Measurements from ENCODE around the gene LONRF3.

Gene LONRF3

DNA sequence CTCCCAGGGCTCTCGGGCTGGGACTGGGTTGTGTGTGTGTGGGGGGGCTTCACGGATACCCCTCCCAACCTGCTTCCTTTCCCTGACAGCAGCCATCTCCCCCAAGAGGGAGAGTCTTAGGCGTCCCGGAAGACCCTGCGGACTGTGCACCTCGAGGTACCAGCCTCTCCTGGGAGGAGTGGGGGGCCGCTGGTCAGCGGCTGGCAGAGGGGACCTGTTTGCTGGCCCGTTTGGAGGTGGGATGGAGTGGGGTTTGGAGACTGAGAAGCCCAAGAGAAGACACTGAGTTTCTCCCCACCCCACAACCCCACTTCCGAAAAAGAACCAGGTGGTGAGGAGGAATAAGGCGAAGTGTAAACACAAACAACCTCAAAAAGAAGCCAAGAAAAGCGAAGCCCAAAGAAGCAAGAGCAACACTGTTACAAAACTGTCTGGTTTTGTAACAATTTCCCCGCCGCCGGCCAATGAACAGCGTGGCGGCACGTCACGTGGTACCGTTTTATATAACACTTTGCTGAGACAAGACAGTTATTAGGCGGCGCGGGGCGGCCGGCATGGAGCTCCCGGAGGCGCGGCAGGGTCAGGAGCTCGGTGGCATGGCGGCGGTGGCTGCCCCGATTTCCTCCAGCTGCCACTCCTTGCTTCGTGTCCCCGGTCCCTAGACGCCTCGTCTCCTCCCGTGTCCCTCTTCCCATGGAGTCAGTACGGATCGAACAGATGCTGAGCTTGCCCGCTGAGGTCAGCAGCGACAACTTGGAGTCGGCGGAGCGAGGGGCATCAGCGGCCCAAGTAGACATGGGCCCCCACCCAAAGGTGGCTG lies at the start of gene LONRF3:
LONRF3 (plus strand) TSS at position 531 of the 820 bp plus-strand sequence; CDS start at position 694, 163 bp downstream.
- no peak for DNase-seq

- DNase-seq, result no peak
Measured at GRCh38 chrX:118928151-118928550, 46.3 kb upstream of the LONRF3 start.

GRCh38 chrX:118935352-118935751 lies 39.1 kb upstream of the LONRF3 start:
- DNase-seq, result no peak

DNA sequence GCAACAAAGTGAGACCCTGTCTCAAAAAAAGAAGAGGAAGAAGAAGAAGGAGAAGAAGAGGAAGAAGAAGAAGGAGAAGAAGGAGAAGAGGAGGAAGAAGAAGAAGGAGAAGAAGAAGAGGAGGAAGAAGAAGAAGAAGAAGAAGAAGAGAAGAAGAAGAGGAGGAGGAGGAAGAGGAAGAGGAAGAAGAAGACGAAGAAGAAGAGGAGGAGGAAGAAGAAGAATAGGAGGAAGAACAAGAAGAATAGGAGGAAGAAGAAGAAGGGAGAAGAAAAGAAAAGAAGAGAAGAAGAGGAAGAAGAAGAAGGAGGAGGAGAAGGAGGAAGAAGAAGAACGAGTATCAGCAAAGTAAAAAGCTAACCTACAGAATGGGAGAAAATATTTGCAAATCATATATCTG lies 33.3 kb upstream of the LONRF3 start:
- DNase-seq, result no peak

GRCh38 chrX:118943102-118943501 lies 31.3 kb upstream of the LONRF3 start:
- no peak for DNase-seq

DNA sequence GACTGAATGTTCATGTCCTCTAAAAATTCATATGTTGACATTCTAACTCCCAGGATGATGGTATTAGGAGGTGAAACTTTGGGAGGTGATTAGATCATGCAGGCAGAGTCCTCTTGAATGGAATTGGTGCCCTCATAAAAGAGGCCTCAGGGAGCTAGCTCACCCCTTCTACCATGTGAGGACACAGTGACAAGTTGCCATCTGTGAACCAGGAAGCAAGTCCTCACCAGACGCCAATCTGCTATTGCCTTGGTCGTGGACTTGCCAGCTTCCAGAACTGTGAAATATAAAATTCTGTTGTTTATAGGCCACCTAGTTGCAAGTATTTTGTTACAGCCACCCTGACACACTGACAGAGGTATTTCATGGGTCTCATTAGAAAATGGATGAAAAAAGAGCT lies 28.5 kb upstream of the LONRF3 start:
- DNase-seq, result no peak

GRCh38 chrX:118948270-118948669 lies 26.1 kb upstream of the LONRF3 start:
- no peak for DNase-seq

GRCh38 chrX:118961866-118962560 lies 12.4 kb upstream of the LONRF3 start:
- no peak for DNase-seq

- DNase-seq, result no peak
Measured at GRCh38 chrX:118963159-118963558, 11.3 kb upstream of the LONRF3 start.

- no peak for DNase-seq
Measured at GRCh38 chrX:118964252-118964651, 10.2 kb upstream of the LONRF3 start.

DNA sequence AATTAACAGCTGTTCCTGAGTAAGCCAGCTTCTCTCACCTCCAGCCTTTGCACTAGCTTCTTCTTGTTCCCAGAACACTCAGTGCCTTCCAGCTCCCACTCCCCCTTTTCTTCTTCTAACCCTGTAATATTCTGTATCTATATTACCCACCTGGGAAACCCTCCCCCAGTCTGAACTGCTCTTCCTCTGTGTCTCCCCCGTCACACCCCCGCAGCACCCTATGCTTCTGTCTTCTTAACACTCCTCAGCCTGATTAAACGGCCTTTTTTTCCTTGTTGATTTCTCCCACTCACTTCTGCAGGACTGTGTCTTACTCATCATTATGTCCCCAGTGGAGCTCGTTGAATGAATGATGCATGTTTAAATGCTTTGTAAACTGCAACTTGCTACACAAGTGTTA lies 9.0 kb upstream of the LONRF3 start:
- no peak for DNase-seq

DNA sequence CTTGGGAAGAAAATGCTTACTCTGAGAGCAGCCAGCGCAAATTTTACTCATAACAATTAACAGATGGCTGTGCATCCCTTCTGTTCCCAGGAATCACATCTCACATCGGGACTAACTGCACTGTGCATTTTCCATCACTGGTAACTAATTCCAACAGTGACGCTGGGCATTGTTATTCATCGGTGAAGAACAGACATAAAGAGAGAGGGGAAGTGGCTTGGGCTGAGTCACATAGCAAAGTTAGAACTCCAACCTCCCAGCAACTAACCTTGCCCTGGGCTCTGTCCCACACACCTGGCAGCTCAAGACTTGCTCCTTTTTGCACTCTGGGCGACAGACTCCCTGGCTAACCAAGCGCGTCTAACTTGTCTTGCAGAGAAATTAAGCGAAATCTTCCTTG lies 6.4 kb upstream of the LONRF3 start:
- DNase-seq, result no peak

DNA sequence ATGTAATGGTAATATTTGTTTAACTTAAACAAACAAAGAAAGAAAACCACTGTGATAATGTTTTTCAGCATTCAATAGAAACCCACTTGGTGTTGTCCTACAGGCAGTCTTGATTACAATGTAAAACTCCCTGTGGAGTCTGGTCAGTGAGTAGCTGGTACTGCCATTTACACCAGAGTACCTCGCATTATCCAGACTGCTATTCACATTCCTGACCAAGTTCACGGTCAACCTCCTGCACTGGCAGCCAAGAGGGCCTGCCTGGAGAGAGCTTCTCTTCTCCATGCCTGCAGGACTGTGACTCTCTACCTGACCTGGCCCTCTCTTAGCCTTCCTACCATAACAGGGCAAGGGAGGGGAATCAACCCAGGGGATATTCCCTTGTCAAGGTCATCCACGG lies 2.9 kb upstream of the LONRF3 start:
- DNase-seq, result peak; percentile 39

DNA sequence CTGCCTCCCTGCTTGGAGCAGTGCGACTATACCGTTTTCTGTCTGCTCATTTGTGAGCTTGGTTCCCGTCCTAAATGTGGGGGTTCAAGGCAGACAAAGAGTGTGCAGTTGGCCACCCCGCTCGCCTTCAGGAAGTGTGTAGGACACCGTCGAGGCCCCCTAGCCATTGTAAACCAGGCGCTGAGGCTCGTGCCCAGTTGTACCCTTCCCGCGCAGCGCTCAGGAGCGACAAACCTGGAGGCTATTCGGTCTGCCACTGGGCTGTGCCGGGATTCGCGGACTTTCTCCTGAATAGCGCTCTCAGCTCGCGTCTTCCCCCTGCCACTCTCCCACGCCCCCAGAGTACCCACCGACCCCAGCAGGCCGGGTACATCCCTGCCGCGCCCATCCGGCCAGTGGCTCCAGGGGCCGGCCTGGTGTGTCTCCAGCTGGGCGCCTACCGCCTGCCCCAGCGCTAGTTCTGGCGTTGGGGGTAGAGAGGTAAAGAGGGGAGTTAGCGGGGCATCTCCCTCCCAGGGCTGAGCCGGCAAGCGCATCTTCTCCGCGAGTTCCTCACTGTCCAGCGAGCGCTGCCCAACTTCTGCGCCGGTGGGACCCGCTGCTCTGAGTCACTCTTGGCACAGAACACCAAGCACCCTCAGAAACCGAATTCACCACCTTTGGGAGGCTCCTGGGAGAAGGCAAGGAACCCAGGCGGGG lies 880 bp upstream of the LONRF3 start:
- no peak for DNase-seq

- DNase-seq, result peak; percentile 42
Measured at GRCh38 chrX:118974908-118975671, 672 bp downstream of the LONRF3 start.

DNA sequence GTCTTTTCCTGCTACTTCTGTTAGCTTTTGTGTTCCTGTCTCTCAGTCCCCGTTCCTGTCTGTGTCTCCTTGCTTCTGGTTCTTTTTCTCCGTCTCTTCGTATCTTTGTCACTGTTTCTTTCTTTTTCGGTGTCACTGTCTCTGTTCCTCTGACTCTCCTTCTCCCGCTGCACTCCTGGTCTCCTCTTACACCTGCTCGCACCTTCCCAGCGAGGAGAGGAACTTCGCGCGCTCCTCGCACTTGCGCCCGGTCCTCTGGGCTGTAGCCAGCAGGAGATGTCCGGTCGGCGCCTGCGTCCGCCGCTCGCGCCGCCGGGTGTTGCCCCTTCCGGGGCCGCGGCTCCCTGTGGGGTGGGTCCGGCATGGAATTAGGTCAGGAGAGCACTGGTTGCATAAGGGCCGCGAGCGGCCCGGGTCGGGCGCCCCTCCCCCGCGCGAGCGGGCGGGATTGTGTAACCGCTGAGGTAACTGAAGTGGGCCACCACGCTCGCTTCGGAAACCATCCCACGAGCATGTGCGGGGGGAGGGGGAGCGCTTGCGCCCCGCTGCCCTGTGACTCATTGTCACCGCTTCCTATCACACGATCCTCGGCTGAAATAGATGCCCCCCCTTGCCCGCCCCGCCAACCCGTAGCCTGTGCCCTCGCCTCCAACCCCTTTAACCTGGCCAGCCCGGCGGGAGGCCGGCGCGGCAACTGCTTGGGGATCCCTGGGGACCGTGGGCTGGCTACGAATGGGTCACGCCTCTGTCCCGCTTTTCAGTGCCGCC lies 1.6 kb downstream of the LONRF3 start:
- peak; percentile 0 for DNase-seq

DNA sequence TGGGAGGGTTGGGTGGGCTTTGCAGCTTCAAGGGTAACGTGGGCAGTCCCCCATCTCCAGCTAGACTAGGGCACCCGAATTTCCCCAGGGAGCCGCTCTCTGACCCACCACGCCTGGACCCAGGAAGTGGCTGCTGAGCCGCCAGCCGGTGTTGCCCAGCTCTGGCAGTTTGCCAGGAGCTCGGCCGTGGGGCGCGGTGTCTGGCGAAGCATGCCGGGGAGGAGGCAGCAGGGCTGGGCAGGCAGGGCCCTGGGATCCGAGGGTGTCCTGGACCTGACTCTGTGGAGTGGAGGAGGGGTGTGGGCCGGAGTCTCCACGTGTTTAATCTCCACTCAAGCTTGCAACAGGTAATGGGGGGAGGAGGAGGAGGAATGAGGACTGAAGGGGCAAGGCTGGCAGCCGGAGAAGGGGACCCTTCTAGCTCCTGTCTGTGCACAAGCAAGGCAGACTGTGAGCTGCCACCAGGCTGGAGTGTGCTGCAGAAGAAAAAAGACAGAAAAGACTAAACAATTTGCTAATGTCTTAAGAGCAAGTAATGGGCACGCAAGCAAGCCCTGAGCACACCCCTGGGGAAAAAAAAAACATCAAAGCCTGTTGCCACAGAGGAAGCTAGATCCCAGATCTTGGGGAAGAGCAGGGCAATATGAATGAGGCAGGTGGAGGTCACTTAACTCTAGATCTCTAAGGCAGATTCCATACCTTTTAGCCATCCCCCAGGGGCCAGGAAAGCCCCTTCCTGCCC lies 2.4 kb downstream of the LONRF3 start:
- peak; percentile 27 for DNase-seq

- DNase-seq, result no peak
Measured at GRCh38 chrX:118977424-118977823, 3.0 kb downstream of the LONRF3 start.

GRCh38 chrX:118978451-118978850 lies 4.0 kb downstream of the LONRF3 start:
- no peak for DNase-seq

GRCh38 chrX:118980761-118981160 lies 6.3 kb downstream of the LONRF3 start:
- DNase-seq, result no peak

DNA sequence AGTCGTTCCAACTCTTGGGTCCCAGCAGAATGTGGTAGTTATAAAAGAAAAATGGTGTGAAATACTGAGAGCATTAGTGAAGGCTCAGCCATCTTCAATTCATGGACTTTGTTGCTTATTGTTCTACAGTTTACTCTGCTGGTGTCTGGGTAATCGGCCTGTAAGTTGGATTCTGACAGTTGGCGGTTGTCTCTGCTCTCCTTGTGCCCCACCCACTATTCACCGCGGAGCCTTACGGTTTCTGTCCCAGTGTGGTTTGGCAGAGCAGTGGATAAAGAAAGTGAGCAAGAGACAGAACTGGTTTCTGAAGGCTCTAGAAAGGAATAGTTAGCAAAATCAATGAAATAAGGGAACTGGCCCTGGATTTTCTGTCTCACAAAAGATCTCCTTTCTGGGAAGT lies 9.1 kb downstream of the LONRF3 start:
- no peak for DNase-seq

Data from COR-L47 (cell line).